ENCODE data around the gene THUMPD1. TPM values are rescaled to one million over a fixed set of nuclear protein-coding genes. Genes with fewer than 3 reads are reported as not detected.
"Not testable (repeated sequence)": the region's sequence is repeated elsewhere in the genome, so short reads cannot be mapped to it uniquely, and the experiment has no call there.

THUMPD1 gene
- total and polyA plus RNA-seq, 10 of the 15 experiments (the other 5 are each of a cell fraction or from before 2014, with no cell fraction given) = 21.5 to 49.5 (median 36.9) TPM

DNA sequence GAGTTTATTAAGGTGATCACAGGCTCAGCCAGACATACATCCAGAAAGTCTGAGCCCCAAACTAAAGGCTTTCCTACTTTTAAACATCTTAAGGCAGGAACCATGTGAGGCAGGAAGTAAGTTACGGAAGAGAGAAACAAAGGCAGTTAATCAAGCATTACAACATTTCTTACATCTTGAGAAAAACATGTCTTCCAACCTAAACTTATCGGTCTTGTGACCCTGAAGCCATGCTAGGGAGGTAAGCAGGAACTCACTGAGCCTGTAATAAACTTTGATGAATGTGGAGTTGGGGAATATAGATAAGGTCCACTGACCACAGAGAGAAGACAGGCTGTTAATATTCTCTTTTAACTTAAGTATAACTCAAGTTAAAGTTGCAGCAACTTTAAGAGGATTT lies 18.7 kb upstream of the THUMPD1 start (continued):
- TF ChIP-seq, protein P1, sequence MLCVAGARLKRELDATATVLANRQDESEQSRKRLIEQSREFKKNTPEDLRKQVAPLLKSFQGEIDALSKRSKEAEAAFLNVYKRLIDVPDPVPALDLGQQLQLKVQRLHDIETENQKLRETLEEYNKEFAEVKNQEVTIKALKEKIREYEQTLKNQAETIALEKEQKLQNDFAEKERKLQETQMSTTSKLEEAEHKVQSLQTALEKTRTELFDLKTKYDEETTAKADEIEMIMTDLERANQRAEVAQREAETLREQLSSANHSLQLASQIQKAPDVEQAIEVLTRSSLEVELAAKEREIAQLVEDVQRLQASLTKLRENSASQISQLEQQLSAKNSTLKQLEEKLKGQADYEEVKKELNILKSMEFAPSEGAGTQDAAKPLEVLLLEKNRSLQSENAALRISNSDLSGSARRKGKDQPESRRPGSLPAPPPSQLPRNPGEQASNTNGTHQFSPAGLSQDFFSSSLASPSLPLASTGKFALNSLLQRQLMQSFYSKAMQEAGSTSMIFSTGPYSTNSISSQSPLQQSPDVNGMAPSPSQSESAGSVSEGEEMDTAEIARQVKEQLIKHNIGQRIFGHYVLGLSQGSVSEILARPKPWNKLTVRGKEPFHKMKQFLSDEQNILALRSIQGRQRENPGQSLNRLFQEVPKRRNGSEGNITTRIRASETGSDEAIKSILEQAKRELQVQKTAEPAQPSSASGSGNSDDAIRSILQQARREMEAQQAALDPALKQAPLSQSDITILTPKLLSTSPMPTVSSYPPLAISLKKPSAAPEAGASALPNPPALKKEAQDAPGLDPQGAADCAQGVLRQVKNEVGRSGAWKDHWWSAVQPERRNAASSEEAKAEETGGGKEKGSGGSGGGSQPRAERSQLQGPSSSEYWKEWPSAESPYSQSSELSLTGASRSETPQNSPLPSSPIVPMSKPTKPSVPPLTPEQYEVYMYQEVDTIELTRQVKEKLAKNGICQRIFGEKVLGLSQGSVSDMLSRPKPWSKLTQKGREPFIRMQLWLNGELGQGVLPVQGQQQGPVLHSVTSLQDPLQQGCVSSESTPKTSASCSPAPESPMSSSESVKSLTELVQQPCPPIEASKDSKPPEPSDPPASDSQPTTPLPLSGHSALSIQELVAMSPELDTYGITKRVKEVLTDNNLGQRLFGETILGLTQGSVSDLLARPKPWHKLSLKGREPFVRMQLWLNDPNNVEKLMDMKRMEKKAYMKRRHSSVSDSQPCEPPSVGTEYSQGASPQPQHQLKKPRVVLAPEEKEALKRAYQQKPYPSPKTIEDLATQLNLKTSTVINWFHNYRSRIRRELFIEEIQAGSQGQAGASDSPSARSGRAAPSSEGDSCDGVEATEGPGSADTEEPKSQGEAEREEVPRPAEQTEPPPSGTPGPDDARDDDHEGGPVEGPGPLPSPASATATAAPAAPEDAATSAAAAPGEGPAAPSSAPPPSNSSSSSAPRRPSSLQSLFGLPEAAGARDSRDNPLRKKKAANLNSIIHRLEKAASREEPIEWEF (IDR thresholded peaks at IDR 0.05; ENCODE audit: insufficient replicate concordance, low read depth, low read length) = no peak
- no peak for TF ChIP-seq MEF2B (IDR thresholded peaks at IDR 0.05; ENCODE audit: partially characterized antibody, poor library complexity, severe bottlenecking)
- no peak for TF ChIP-seq ETV6 (conservative IDR thresholded peaks at IDR 0.05 in 1 of 2, IDR thresholded peaks at IDR 0.05 in 1 of 2; ENCODE audit: borderline replicate concordance in 1 of 2, low read depth in 1 of 2)
- no peak for TF ChIP-seq STAT1 (conservative IDR thresholded peaks at IDR 0.05)
- TF ChIP-seq HCFC1 (IDR thresholded peaks at IDR 0.05; ENCODE audit: low read length) = no peak

DNA sequence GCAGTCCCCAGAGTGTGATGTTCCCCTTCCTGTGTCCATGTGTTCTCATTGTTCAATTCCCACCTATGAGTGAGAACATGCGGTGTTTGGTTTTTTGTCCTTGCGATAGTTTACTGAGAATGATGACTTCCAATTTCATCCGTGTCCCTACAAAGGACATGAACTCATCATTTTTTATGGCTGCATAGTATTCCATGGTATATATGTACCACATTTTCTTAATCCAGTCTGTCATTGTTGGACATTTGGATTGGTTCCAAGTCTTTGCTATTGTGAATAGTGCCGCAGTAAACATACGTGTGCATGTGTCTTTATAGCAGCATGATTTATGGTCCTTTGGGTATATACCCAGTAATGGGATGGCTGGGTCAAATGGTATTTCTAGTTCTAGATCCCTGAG lies 14.2 kb upstream of the THUMPD1 start:
- H3K27ac ChIP-seq (ENCODE audit: control insufficient read depth, insufficient read depth); H3K79me2 ChIP-seq (ENCODE audit: control insufficient read depth, insufficient read depth, low read length); CTCF ChIA-PET; H3K27me3 ChIP-seq (replicated peaks in 1 of 2; ENCODE audit: control insufficient read depth in 2 of 2, insufficient read depth in 2 of 2, low read length in 1 of 2); intact Hi-C loops (cut with micrococcal nuclease; ENCODE audit: unreplicated experiment); H2AFZ ChIP-seq (ENCODE audit: control insufficient read depth, low read depth, low read length); H3K4me3 ChIP-seq; H3K9me3 ChIP-seq (replicated peaks; ENCODE audit: control insufficient read depth, insufficient read depth, low read length); BruUV-seq (replicated peaks); H4K20me1 ChIP-seq (ENCODE audit: control insufficient read depth, insufficient read depth); in situ Hi-C loops (cut with MboI); FAIRE-seq; ATAC-seq; H3K36me3 ChIP-seq (ENCODE audit: control insufficient read depth in 2 of 2, insufficient read depth in 2 of 2, low read length in 1 of 2); H3K9ac ChIP-seq (ENCODE audit: control insufficient read depth, insufficient read depth, low read length); POLR2A ChIA-PET; H3K4me1 ChIP-seq (ENCODE audit: control insufficient read depth, insufficient read depth, low read length); H3K4me2 ChIP-seq (ENCODE audit: control insufficient read depth, insufficient read depth); RAD21 ChIA-PET (ENCODE audit: unreplicated experiment); DNase-seq (ENCODE audit: low read depth, low spot score): not testable (repeated sequence)
- 100% methylated on average over 3 of the region's 5 CpGs for WGBS (ENCODE audit: insufficient coverage, insufficient replicate concordance, low lambda C conversion rate, missing lambda C conversion rate)
- SMC1A ChIA-PET (ENCODE audit: uncharacterized antibody, unreplicated experiment) = interaction anchor here (1.2 kb wide), 1 partner anchor 27 kb away, joined by 3 read pairs; no protein-coding TSS in a partner anchor

Measured in GM12878 (cell line).